Karpas-422 (cell line): Measurements from ENCODE around the gene NKAPL. TPM values are rescaled to one million over a fixed set of nuclear protein-coding genes. Genes with fewer than 3 reads are reported as not detected.

Source experiments
- DNase-seq: peaks from one replicate; pipeline ENCODE4 v3.0.0-alpha.2; 2015
- H2AFZ ChIP-seq: fragments of 200-600 bp; sonication (generic); 2 replicates; pipeline ENCODE4 v1.6.1; 2014; ENCODE audit warnings: antibody characterized with exemption, low read length, mixed read lengths
- H3K27ac ChIP-seq: fragments of 200-600 bp; sonication (generic); 2 replicates; pipeline ENCODE4 v1.5.1; 2014; ENCODE audit warnings: mild to moderate bottlenecking, low read length, moderate library complexity
- H3K27me3 ChIP-seq: fragments of 200-600 bp; sonication (generic); 2 replicates; pipeline ENCODE4 v1.6.1; 2014; ENCODE audit warnings: low read length, mixed read lengths
- H3K36me3 ChIP-seq: fragments of 200-600 bp; sonication (generic); 2 replicates; pipeline ENCODE4 v1.6.1; 2014; ENCODE audit warnings: low read length, mixed read lengths; ENCODE audit not compliant: insufficient read depth
- H3K4me1 ChIP-seq: fragments of 200-600 bp; sonication (generic); 2 replicates; pipeline ENCODE4 v1.6.1; 2014; ENCODE audit warnings: mild to moderate bottlenecking, low read length, mixed read lengths
- H3K4me2 ChIP-seq: fragments of 200-600 bp; sonication (generic); 2 replicates; pipeline ENCODE4 v1.6.1; 2014; ENCODE audit warnings: low read length, low read depth, mild to moderate bottlenecking; ENCODE audit not compliant: poor library complexity, severe bottlenecking
- H3K4me3 ChIP-seq: fragments of 200-600 bp; sonication (generic); 2 replicates; pipeline ENCODE4 v1.5.1; 2014; ENCODE audit warnings: mild to moderate bottlenecking, antibody characterized with exemption, low read length, mixed read lengths
- H3K79me2 ChIP-seq: fragments of 200-600 bp; sonication (generic); 2 replicates; pipeline ENCODE4 v1.6.1; 2014; ENCODE audit warnings: mild to moderate bottlenecking, low read length, mixed read lengths
- H3K9ac ChIP-seq: fragments of 200-600 bp; sonication (generic); 2 replicates; pipeline ENCODE4 v1.6.0; 2014; ENCODE audit warnings: low read length
- H3K9me2 ChIP-seq: fragments of 200-600 bp; sonication (generic), shearing (Covaris generic); replicated peaks from 2 replicates; pipeline ENCODE4 v1.6.0; 2014; ENCODE audit warnings: mild to moderate bottlenecking, low read length, moderate library complexity; ENCODE audit not compliant: insufficient read depth
- H3K9me3 ChIP-seq: fragments of 300-700, 200-600 bp; sonication (generic); 2 replicates; pipeline ENCODE4 v1.6.1; 2014; ENCODE audit warnings: low read length, mixed read lengths
- H4K20me1 ChIP-seq: fragments of 200-600 bp; sonication (generic); 2 replicates; pipeline ENCODE4 v1.6.1; 2014; ENCODE audit warnings: mild to moderate bottlenecking, antibody characterized with exemption, low read length, low read depth; ENCODE audit not compliant: insufficient read depth
- total RNA-seq: library from RNA; depleted of rRNA; stranded (reverse); fragments of >200 nt; shearing (Covaris generic); gene quantifications from 2 replicates; pipeline ENCODE4 v1.2.3, GENCODE V29; 2014; ENCODE audit warnings: low replicate concordance

NKAPL gene
- total RNA-seq, 1 experiment from 2014 or later: 0.11 TPM

DNA sequence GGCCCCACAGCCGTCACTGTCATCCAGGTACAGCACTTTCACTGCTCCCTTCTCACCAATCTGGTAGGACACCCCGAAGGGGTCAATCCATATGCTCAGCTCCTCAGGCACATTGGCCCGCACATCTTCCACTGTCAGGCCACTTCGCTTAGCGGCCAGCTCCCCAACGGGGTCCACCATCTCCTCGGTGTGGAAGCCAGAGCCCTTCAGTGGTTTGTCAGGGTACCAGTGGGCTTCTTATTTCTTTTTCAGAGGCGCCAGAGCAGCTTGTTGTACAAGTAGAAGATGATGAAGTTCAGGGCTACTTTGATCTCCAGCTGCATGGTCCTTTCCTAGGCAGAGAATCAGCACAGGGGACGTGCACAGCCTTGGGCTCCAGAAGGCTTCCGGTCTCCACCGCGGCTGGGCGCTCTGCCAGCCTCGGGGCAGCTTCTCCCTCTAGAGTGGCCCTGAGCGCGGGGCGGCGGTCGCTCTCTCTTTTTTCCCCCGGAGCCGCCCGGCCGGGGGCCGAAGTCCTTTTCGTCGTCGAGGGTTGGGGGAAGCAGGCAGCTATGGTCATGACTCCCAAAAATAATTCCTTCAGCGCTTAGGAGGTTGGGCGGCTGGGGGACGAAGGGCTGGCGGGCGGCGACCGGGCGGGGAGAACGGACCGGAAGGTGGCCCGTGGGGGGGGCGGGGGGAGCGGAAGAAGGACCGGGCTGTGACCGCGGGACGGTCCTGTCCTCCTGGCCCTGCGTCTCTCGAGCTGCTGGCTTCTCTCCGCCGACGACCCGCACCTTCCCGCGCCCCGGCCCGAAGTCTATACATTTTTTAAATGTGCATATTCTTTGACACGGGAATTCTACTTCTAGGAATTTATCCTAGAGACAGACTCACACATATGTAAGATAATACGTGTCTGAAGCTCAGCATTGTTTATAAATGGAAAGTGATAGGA is 40.5 kb upstream of the NKAPL start:
- H3K4me2 ChIP-seq: peak overlapping the region; percentile 86
- no peaks in the 10 kb centered on the region for H3K36me3 ChIP-seq
- no peaks in the 10 kb centered on the region for H3K27me3 ChIP-seq
- H3K9me3 ChIP-seq: no peaks in the 10 kb centered on the region
- H4K20me1 ChIP-seq: no peaks in the 10 kb centered on the region
- peak overlapping the region; percentile 67 for H3K4me3 ChIP-seq
- H3K9me2 ChIP-seq: no peaks in the 10 kb centered on the region
- H2AFZ ChIP-seq: peak overlapping the region; percentile 96
- H3K9ac ChIP-seq: peak overlapping the region; percentile 73
- peak; percentile 81 for DNase-seq
- no peak overlapping the region for H3K27ac ChIP-seq
- H3K79me2 ChIP-seq: no peaks in the 10 kb centered on the region
- peaks cover 22% of the 10 kb centered on the region for H3K4me1 ChIP-seq

DNA sequence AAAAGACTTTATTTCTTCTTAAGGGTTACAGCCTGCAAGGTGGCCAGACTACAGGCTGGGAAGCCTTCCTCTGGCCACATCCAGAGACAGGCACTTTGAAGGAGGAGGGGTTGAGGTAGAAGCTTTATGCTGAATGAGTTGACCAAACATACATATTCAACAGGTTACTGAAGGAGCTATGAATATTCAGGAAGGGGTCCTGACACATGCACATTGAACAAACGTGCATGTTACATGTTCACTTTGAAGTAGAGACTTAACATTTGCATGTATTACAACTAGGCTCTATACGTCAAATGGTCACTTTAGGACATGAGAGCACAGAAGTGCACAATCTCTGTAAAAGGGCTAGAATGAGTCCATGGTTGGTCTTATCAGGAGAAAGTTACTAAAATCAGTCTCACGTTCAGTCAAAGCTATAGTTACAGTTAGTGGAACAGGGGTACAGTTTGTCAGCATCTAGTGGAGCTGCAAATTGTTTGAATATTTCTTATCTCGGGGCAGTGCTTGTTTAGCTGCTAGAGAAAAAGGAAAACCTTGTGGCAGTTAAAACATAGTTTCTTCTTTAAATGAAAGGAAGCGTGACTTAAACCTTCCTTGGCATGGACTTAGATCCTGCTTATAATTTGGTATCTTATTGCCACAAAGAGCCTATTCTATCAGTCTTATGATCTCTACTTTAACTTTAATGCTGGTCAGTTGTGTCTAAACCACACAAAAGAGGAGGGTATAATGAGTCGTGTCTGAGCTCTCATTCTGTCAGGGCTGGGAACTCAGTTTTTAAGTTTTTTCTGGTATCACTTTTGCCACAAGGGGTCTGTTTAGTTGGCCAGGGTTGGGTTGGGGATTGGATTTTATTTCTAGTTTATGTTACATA is 38.6 kb upstream of the NKAPL start:
- no peaks in the 10 kb centered on the region for H3K27me3 ChIP-seq
- H3K4me1 ChIP-seq: peaks cover 32% of the 10 kb centered on the region
- no peak overlapping the region; the same call in 1 of the 2 replicates for H2AFZ ChIP-seq
- no peaks in the 10 kb centered on the region for H4K20me1 ChIP-seq
- no peaks in the 10 kb centered on the region for H3K9me2 ChIP-seq
- no peaks in the 10 kb centered on the region for H3K36me3 ChIP-seq
- no peak overlapping the region for H3K4me3 ChIP-seq
- no peak for DNase-seq
- no peak overlapping the region for H3K27ac ChIP-seq
- peaks cover 10% of the 10 kb centered on the region for H3K79me2 ChIP-seq
- no peak overlapping the region for H3K4me2 ChIP-seq
- no peaks in the 10 kb centered on the region for H3K9me3 ChIP-seq
- H3K9ac ChIP-seq: no peak overlapping the region

DNA sequence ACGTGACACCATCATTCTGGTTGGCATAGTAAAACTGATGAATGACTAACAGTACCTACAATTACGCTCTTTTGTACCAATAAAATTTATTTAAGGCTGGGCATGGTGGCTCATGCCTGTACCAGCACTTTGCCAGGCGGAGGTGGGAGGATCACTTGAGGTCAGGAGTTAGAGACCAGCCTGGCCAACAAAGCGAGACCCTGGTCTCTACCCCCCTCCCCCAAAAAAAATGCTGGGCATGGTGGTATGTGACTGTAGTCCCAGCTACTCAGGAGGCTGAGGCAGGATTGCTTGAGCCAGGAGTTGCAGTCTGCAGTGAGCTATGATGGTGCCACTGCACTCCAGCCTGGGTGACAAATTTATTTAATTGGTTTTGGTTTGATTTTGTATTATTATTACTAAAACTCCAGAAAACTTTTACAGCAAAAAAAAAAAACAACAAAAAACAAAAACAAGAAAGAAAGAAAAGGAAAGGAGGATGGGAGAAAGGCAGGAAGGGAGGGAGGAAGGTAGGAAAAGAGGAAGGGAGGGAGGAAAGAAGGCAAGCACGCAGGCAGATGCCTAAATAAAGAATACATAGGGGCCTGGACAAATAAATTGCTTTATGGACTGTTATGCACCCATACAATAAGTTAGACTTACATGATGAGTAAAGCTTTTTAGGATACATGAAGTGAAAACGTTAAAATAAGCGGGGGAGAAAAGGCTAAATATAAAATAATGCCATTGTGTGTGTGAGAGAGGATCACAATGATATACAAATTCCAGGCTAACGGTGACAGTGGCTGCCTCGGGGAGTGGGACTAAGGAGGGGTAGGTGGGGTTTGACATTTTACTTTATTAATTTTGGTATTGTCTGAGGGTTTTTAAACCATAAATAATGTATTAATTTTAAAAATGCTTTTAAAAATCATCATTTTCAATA is 34.7 kb upstream of the NKAPL start:
- Histone ChIP-seq H3K4me3 (peak overlapping the region; percentile 98), H3K27ac (peak overlapping the region; percentile 18)

DNA sequence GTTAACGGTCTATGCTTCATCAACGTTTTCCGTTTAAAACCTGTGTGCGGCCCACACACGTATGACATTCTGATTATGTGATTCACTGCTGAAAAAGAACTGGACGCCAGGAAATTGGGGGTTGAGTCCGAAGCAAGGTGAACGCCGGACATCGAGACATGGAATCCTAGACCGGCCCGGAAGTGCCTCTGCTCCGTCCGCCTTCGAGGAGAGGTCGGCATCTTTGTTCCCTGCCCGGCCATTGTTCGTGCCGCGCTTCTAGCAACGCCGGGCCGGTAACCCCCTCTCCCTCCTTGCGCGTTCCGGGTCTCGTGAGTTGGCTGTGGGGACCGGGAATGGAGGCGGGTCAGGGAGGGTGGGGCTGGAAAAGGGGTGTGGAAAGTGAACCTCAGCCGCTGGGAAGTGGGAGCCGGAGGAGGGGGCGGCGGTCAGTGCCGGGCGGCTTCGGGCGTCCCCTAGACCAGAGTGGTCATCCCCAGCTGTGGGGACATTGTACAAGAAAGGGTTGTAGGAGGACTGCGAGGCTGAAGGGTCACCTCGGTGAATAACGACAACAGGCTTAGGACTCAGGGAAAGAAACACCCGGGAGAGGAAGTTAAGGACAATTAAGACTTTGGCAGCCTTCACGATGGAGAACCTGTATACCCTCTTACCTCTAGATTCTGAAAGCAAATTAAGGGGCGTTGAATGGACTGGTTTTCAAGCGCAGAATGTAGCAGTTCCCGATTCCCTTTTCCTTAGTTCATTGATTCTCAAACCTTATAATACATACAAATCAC is 33.9 kb upstream of the NKAPL start, which contains the start of gene ZSCAN9:
TSS of gene ZSCAN9 (plus strand) at position 220 of the 779 bp plus-strand sequence. CDS start 1,810 bp downstream, outside the sequence.
- H3K4me3 ChIP-seq: peak within 1 kb of the TSS; percentile 98
- H3K4me1 ChIP-seq: peaks cover 28% of the 10 kb centered on the region
- peaks cover 34% of the 10 kb centered on the region for H3K36me3 ChIP-seq
- H3K9me3 ChIP-seq: no peaks in the 10 kb centered on the region
- no peaks in the 10 kb centered on the region for H3K27me3 ChIP-seq
- H4K20me1 ChIP-seq: no peaks in the 10 kb centered on the region; the same call in 1 of the 2 replicates
- H3K4me2 ChIP-seq: peak within 1 kb of the TSS; percentile 98
- peak within 1 kb of the TSS; percentile 83 for H2AFZ ChIP-seq
- H3K79me2 ChIP-seq: peaks cover 43% of the 10 kb centered on the region
- peak within 1 kb of the TSS; percentile 92 for H3K9ac ChIP-seq
- DNase-seq: peak; percentile 94
- no peaks in the 10 kb centered on the region for H3K9me2 ChIP-seq
- peak within 1 kb of the TSS; percentile 18 for H3K27ac ChIP-seq

More for the DNA sequence above, 34.7 kb upstream of the NKAPL start:
- DNase-seq: no peak
- Histone ChIP-seq H2AFZ (peak overlapping the region; percentile 83), H3K9ac (peak overlapping the region; percentile 92), H4K20me1 (no peaks in the 10 kb centered on the region; the same call in 1 of the 2 replicates), H3K9me3 (no peaks in the 10 kb centered on the region), H3K27me3 (no peaks in the 10 kb centered on the region), H3K79me2 (peaks cover 42% of the 10 kb centered on the region), H3K4me1 (peaks cover 34% of the 10 kb centered on the region), H3K36me3 (peaks cover 26% of the 10 kb centered on the region), H3K4me2 (peak overlapping the region; percentile 98), H3K9me2 (no peaks in the 10 kb centered on the region)

DNA sequence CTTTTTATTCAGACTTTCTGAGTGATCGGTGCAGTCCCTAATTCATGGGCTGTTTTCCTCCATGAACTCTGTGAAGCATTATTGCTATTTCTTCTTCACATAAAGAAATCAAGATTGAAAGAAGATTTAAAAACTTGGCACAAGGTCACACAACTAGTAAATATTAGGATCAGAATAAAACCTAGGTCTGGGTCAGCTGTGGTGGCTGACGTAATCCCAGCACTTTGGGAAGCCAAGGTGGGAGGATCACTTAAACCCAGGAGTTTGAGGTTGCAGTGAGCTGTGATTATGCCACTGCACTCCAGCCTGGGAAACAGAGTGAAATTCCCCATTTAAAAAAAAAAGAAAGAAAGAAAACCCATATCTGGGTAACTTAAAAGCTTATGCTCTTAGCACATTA is 32.6 kb upstream of the NKAPL start:
- Histone ChIP-seq H3K4me3 (peak overlapping the region; percentile 98), H3K9me3 (no peaks in the 10 kb centered on the region), H3K9me2 (no peaks in the 10 kb centered on the region), H3K27ac (no peak overlapping the region), H3K27me3 (no peaks in the 10 kb centered on the region), H4K20me1 (no peaks in the 10 kb centered on the region; the same call in 1 of the 2 replicates), H3K4me1 (peaks cover 24% of the 10 kb centered on the region), H3K36me3 (peaks cover 45% of the 10 kb centered on the region), H3K9ac (peak overlapping the region; percentile 92; the same call in 1 of the 2 replicates), H3K79me2 (peaks cover 49% of the 10 kb centered on the region), H3K4me2 (peak overlapping the region; percentile 98), H2AFZ (no peak overlapping the region)
- DNase-seq: no peak

DNA sequence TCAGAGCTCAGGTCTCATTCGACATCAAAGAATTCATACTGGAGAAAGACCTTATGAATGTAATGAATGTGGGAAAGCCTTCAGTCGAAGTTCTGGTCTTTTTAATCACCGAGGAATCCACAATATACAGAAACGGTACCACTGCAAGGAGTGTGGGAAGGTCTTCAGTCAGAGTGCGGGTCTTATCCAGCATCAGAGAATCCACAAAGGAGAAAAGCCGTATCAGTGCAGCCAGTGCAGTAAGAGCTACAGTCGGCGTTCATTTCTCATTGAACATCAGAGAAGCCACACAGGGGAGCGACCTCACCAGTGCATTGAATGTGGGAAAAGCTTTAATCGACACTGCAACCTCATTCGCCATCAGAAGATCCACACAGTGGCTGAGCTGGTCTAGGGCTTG is 26.3 kb upstream of the NKAPL start:
- Histone ChIP-seq H3K4me1 (no peaks in the 10 kb centered on the region), H3K9ac (no peak overlapping the region), H2AFZ (no peak overlapping the region), H3K36me3 (peaks cover 79% of the 10 kb centered on the region), H3K27ac (no peak overlapping the region), H3K9me3 (no peaks in the 10 kb centered on the region), H3K4me2 (no peak overlapping the region), H3K4me3 (no peak overlapping the region), H4K20me1 (no peaks in the 10 kb centered on the region), H3K9me2 (no peaks in the 10 kb centered on the region), H3K79me2 (peaks cover 16% of the 10 kb centered on the region), H3K27me3 (no peaks in the 10 kb centered on the region)
- no peak for DNase-seq

DNA sequence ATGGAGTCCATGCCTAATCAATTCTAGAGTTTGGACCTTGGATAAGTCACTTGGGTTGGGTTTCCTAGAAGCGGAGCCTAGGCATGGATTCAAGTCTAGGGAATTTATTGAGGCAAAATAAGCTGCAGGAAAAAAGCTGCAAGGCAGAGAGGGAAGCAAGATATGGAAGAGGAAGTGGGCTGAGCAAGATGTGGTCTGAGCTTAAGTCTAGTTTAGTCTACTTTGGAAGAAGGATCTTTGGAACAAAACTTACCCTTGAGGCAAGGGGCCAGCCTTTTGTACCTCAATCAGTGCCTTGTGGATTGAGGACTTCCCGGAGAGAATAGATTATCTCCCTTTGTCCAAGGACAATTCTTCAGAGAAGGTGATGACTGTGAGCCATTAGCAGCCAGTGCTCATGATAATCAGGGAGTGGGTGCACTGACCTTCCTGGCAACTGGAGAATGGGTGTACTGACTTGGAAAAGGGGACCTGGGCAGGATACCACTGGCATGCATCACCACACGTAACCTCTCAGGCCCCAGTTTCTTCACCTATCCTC is 23.1 kb upstream of the NKAPL start:
- Histone ChIP-seq H3K4me2 (no peak overlapping the region), H3K27me3 (no peaks in the 10 kb centered on the region), H3K9me2 (no peaks in the 10 kb centered on the region), H3K4me3 (no peak overlapping the region), H3K79me2 (no peaks in the 10 kb centered on the region; the same call in 1 of the 2 replicates), H3K27ac (no peak overlapping the region), H3K9me3 (no peaks in the 10 kb centered on the region), H3K36me3 (peaks cover 59% of the 10 kb centered on the region), H4K20me1 (no peaks in the 10 kb centered on the region), H2AFZ (no peak overlapping the region), H3K4me1 (no peaks in the 10 kb centered on the region), H3K9ac (no peak overlapping the region)
- DNase-seq: no peak
